D341Med (cell line): Measurements from ENCODE around the gene KCTD20.
"Not testable (repeated sequence)": the region's sequence is repeated elsewhere in the genome, so short reads cannot be mapped to it uniquely, and the experiment has no call there.

ENCODE experiments used
- DNase-seq: peaks from one replicate; pipeline ENCODE4 v3.0.0; 2012; ENCODE audit warnings: low spot score

The KCTD20 gene

GRCh38 chr6:36442671-36443470 lies at the start of gene KCTD20, which contains the start of gene PXT1:
Gene KCTD20, plus strand, starts transcription at chr6:36443000. Its CDS starts 27,098 bp downstream, at chr6:36470098.
Gene PXT1, minus strand, starts transcription at chr6:36442854. Its CDS starts 16,772 bp downstream, at chr6:36426082.
- peak; percentile 96 for DNase-seq

- DNase-seq, result no peak
These were observed 42.8 kb upstream of the KCTD20 start for GRCh38 chr6:36399970-36400369.

GRCh38 chr6:36402481-36402880 lies 40.3 kb upstream of the KCTD20 start:
- DNase-seq, result no peak

GRCh38 chr6:36404164-36404563 lies 38.6 kb upstream of the KCTD20 start:
- no peak for DNase-seq

- not testable (repeated sequence) for DNase-seq
These were observed 33.1 kb upstream of the KCTD20 start for GRCh38 chr6:36409718-36410117.

- no peak for DNase-seq
These were observed 29.0 kb upstream of the KCTD20 start for GRCh38 chr6:36413489-36414480.

GRCh38 chr6:36414481-36414880 lies 28.3 kb upstream of the KCTD20 start:
- DNase-seq, result no peak

GRCh38 chr6:36418558-36418957 lies 24.2 kb upstream of the KCTD20 start:
- DNase-seq, result no peak

- DNase-seq, result no peak
These were observed 23.5 kb upstream of the KCTD20 start for GRCh38 chr6:36419310-36419709.

GRCh38 chr6:36422714-36423100 lies 20.1 kb upstream of the KCTD20 start:
- DNase-seq, result no peak

- peak; percentile 99 for DNase-seq
These were observed 19.5 kb upstream of the KCTD20 start for GRCh38 chr6:36423101-36423824.

GRCh38 chr6:36426622-36427021 lies 16.2 kb upstream of the KCTD20 start:
- DNase-seq, result no peak

GRCh38 chr6:36428911-36429310 lies 13.9 kb upstream of the KCTD20 start:
- no peak for DNase-seq

GRCh38 chr6:36430351-36430750 lies 12.4 kb upstream of the KCTD20 start:
- DNase-seq, result peak; percentile 46

- DNase-seq, result no peak
These were observed 11.6 kb upstream of the KCTD20 start for GRCh38 chr6:36431197-36431596.

- DNase-seq, result no peak
These were observed 10.6 kb upstream of the KCTD20 start for GRCh38 chr6:36432151-36432671.

GRCh38 chr6:36436466-36436865 lies 6.3 kb upstream of the KCTD20 start:
- no peak for DNase-seq

GRCh38 chr6:36441307-36441894 lies 1.4 kb upstream of the KCTD20 start:
- DNase-seq, result peak; percentile 55

- no peak for DNase-seq
These were observed 613 bp upstream of the KCTD20 start for GRCh38 chr6:36442103-36442670.

- DNase-seq, result peak; percentile 49
These were observed 950 bp downstream of the KCTD20 start for GRCh38 chr6:36443471-36444428.
